GM18499 (cell line): Measurements from ENCODE around the gene UTS2B.
A peak's percentile ranks its signal among the peaks of the same experiment; 100 is the strongest.

Experiments used
- ATAC-seq: cut with Tn5 transposase; IDR thresholded peaks from one replicate; pipeline ENCODE4 v1.9.1; 2021; ENCODE audit warnings: moderate number of reproducible peaks; ENCODE audit not compliant: insufficient read depth, unreplicated experiment

UTS2B gene

DNA sequence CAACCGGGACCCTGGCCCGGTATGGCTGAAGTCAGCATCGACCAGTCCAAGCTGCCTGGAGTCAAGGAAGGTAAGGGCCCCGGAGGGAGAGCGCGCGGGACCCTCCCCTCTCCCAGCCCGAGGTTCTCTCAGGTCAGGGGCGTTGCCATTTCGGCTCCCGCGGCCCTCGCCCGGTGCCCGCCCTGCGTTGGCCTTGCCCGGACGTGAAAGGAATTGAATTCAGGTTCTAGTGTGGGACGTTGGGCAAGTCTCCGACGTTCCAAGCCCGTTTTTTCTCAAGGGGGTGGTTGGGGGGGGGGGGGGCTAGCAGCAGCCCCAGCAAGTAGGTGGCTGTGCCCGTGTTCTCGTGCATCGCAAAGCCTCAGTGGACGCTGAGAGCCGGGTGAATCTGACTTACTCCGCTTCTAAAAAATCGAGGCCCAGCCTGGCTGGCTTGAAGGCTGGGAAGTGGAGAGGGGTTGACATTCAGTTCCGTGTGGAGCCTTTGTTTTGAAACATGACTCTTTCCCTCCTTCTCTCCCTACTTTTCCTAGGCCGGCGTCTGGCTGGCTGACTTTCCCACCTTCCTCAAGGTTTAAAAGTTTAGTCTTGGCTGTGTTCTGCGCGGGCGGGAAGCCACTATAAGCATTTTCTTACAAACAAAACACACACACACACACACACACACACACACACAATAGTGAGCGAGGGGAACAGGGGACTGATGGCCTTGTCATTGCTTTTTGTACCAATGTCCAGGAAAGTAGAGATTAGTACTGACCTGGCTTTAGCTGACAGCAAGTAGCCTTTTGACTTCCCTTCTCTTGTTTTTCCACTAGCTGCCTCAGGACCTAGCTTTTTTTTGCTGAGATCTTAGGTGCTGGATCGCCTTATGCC, at the start of gene UTS2B:
Gene UTS2B, minus strand, starts transcription at position 873 of the 876 bp plus-strand sequence. CDS start 48,337 bp downstream, outside the sequence.
- peak; percentile 6 for ATAC-seq

- no peak for ATAC-seq
Observed at GRCh38 chr3:191380001-191380400, 49.7 kb upstream of the UTS2B start.

GRCh38 chr3:191379446-191379845, 49.1 kb upstream of the UTS2B start:
- no peak for ATAC-seq

DNA sequence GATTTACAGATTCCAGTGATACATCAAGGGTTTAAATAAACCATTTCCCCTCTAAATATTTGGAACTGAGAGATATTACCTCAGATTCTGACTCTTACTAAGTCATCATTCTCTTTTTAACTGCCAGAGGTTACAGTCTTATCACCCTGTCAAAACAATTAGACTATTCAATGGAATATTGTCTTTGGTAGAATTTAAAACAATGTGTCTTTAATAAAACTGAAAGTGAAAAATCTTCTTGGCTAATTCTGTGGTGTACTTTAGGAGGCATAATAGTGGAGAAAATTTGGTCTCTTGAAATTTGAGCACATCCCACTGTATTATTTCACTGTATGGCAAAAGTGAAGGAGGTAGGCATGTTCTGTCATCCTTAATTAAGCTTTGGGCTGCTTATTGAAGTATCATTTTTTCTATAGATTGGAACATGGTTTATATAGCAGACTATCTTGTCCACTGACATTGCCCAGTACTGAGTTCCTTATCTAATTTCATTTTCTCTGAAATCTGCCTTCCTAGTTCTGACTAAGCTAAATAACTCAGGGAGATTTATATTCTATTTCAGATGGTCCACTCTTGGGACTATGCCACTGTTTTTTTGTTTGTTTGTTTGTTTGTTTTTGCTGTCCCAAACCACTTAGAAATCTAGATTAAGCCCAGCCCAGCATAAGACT, 48.0 kb upstream of the UTS2B start:
- ATAC-seq: no peak

DNA sequence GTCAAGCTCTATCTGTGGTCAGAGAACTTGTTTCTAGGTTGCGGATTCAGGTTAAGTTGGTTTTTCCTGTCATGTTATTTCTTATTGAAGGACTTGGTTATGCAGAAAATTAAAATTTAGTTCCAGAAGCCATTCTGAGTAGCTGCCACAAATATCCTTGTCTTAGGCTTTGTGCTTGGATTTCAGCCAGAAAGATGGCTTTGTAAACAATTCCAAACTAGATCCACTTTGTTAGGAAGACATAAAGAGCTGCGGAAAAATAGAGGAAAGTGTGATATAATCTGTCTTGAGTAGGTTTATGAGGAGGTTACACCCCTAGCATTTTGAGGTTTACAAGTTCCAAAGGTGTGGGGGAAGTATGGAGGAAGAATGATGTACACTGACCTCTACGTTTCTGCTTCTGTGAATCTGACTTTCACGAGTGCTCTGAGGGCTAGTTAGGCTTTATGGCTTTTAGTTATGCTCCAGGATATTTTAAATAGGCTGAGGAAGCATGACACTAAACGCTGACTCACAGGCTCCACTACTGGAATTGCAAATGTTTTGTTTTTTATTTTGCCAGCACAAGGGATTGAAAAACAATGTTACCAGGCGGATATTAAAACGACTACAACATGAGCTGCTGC, 46.3 kb upstream of the UTS2B start:
- ATAC-seq: no peak

DNA sequence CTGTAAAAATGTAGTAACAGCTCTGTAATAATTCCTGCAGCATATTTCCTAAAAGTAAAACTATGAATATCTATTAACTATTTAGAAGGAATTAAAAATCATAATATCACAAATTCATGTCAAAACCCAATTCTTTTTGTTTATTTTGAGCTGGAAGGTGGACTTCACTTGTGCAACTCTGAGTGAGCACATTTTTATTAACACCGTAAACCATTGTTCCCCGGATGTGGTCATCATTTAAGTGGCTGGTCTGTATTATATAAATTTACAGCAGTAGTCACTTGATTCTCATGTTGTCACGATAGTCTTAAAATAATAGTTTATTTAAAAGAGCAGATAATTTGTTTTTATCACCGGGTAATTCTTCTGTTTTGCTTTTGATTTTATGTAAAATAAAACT, 43.0 kb upstream of the UTS2B start:
- ATAC-seq: no peak

- no peak for ATAC-seq
Observed at GRCh38 chr3:191372122-191372521, 41.8 kb upstream of the UTS2B start.

DNA sequence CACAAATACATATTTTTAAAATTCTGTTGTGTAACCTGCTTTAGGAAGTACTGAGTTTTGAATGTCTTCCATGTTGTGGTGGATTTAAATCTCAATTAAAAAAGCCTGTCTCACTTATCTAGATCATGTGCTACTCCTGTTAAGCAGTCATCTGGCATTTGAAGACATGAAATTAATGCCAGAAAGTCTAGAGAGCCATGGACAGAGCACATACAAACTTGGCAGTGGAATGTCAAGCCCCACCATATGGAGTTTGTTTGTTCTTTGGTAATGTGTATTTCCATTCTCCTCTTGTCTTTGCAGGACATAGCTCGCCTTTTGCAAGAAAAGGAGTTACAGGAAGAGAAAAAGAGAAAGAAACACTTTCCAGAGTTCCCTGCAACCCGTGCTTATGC, 39.3 kb upstream of the UTS2B start:
- no peak for ATAC-seq

GRCh38 chr3:191368755-191369615, 38.7 kb upstream of the UTS2B start:
- ATAC-seq: no peak

DNA sequence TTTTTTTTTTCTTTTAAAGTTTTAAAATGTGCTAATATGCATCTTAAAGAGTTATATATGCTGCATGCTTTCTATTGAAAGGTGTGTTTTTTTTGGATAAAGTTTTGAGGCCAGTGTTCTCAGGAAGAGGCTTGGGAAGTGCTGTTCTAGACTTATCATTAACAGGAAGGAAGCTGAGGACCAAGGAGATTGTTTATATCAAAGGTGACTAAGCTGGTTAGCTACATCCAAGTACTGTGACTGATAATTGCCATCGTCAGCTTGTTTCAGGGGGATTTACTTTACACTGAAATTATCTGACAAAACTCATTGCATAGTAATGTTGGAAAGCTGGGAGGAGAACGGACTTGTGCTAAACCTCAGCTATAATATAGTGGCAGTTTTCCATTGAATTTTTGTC, 36.3 kb upstream of the UTS2B start:
- ATAC-seq: no peak

- ATAC-seq: no peak
Observed at GRCh38 chr3:191363221-191363620, 32.9 kb upstream of the UTS2B start.

DNA sequence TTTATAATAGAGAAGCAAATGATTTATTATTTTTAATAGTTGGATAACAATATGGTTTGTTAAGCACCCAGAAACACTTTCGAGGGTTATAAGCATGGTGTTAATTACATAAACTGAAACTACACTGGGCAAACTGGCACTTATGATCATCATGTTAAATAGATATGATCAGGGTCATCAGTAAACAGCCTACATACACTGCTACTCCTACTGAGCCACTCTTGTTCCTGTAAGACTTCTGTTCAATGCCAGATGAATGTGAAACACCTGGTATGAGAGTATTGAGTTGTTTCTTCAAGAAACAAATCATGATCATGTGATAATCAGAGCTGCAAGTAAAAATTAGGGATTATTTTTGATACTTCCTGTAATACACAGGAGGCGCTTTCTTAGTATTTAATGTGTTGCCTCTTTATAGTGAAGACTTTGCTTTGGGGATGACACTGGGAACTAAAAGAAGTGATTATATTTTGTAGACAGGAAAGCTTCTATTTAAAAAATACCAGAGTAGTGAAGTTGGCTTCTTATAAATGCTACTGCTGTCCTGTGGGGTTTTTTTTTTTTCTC, 32.3 kb upstream of the UTS2B start:
- ATAC-seq: no peak

DNA sequence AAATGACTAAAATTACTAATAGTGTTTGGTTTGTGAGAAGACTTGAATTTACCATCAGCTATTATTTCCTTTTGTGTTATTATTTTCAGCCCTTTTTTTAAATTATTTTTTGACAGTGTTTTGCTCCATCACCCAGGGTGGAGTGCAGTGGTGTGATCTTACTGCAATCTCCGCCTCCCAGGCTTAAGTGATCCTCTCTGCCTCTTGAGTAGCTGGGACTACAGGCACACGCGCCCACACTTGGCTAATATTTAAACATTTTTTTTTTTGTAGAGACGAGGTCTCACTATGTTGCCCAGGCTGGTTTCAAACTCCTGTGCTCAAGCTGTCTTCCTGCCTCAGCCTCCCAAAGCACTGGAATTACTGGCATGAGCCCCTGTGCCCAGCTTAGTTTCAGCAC, 31.7 kb upstream of the UTS2B start:
- ATAC-seq: no peak

GRCh38 chr3:191361456-191361855, 31.1 kb upstream of the UTS2B start:
- ATAC-seq: no peak

DNA sequence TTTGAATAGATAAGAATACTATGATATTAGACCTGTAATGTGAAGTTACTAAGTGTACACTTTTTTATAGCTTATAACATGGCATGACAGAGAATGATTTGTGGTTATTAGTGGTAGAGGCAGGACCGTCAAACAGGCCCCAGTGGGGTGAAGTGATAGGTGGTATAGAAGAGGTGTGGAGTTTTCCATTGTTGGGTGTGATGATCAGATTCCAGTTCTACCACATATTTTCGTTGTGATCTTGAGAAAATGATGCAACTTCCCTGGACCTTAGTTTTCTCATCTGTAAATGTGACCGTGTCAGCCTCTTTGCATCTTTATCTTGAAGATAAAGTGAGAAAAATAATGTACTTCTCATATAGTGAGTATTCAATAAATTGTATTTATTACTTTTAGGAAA, 30.3 kb upstream of the UTS2B start:
- no peak for ATAC-seq

DNA sequence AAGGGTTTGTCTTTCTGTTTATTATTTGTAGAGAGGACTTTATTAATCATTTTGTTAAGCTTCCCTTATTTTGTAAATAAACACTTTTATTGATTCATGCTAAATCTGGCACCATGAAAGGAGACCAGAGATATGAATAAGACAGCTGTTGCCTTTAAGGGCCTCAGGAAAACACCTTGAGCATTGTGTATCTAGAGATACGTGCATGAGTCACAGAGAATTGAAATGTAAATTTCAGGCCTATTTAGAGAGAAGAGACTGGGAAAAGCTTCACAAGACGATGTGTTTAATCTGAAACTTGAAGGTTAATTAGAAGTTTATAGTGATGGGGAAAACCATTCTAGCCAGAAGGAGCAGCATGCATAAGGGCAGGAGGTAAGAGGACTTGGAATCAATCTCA, 28.6 kb upstream of the UTS2B start:
- ATAC-seq: no peak

DNA sequence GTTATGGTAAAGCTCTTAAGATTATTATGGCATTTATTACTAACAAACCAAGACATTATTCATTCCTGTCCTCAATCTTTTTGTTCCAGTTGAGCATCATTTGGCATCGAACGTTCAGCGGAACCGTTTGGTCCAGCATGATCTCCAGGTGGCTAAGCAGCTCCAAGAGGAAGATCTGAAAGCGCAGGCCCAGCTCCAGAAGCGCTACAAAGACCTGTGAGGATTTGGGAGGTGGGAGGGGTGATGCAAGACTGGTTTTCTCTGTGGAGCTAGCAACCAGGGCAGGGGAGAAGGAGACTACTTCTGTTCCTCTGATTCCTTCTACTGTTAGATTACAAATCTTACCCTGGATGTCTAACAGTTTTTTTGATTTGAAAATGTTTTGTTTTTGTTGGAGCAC, 27.6 kb upstream of the UTS2B start:
- ATAC-seq: no peak

GRCh38 chr3:191356631-191357439, 26.5 kb upstream of the UTS2B start:
- no peak for ATAC-seq

DNA sequence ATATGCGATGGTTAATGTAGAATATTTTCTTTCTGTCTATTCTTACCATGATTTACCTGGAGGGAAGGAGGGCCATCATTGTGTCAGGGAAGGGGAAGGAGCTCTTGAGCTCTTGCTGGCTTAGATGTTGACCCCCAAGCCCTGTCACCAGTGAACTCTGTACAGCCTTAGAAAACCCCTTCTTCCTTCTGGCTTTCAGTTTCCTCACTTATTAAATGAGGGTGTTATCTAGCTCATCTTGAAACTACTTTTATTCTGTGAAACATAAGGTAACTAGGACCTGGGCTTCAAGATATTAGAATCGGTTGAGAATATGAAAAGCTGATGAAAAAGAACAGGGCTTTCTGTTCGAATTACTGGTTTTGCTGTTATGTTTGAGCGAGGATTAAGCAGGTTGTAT, 25.1 kb upstream of the UTS2B start:
- ATAC-seq: peak; percentile 78
